NCI-H524 treated with DMSO at 0.1 percent for 48 hours (cell line): ENCODE results near the gene TEX264.
A peak's percentile ranks its signal among the peaks of the same experiment; 100 is the strongest.
"Not testable (repeated sequence)": the region's sequence is repeated elsewhere in the genome, so short reads cannot be mapped to it uniquely, and the experiment has no call there.

Experiments used
- DNase-seq: peaks from one replicate; lab custom pipeline; 2025; lab: John Stamatoyannopoulos, UW

Gene TEX264

GRCh38 chr3:51716805-51717204, 45.8 kb downstream of the TEX264 start:
- no peak for DNase-seq

GRCh38 chr3:51717446-51717845, 46.4 kb downstream of the TEX264 start:
- DNase-seq: no peak

GRCh38 chr3:51717947-51718346, 46.9 kb downstream of the TEX264 start:
- DNase-seq: no peak

- DNase-seq: peak; percentile 97
Measured at GRCh38 chr3:51718547-51719409, 47.7 kb downstream of the TEX264 start.

- DNase-seq: no peak
Measured at GRCh38 chr3:51719410-51720025, 48.5 kb downstream of the TEX264 start.

GRCh38 chr3:51720292-51721061, 49.4 kb downstream of the TEX264 start:
- no peak for DNase-seq

- no peak for DNase-seq
Measured at GRCh38 chr3:51721062-51721745, 50.2 kb downstream of the TEX264 start.

GRCh38 chr3:51722362-51722761, 51.3 kb downstream of the TEX264 start:
- no peak for DNase-seq

GRCh38 chr3:51727500-51727899, 56.4 kb downstream of the TEX264 start:
- DNase-seq: no peak

- DNase-seq: no peak
Measured at GRCh38 chr3:51729042-51729633, 58.1 kb downstream of the TEX264 start.

GRCh38 chr3:51733859-51734571, 63.0 kb downstream of the TEX264 start:
- no peak for DNase-seq

- no peak for DNase-seq
Measured at GRCh38 chr3:51734572-51734907, 63.5 kb downstream of the TEX264 start.

GRCh38 chr3:51735039-51735438, 64.0 kb downstream of the TEX264 start:
- DNase-seq: no peak

- DNase-seq: no peak
Measured at GRCh38 chr3:51735950-51736349, 64.9 kb downstream of the TEX264 start.

GRCh38 chr3:51739110-51739509, 68.1 kb downstream of the TEX264 start:
- DNase-seq: no peak

- not testable (repeated sequence) for DNase-seq
Measured at GRCh38 chr3:51742320-51742719, 71.3 kb downstream of the TEX264 start.

GRCh38 chr3:51742978-51743377, 71.9 kb downstream of the TEX264 start:
- DNase-seq: not testable (repeated sequence)

GRCh38 chr3:51747840-51748239, 76.8 kb downstream of the TEX264 start:
- no peak for DNase-seq

- DNase-seq: no peak
Measured at GRCh38 chr3:51748327-51748726, 77.3 kb downstream of the TEX264 start.

GRCh38 chr3:51750878-51751277, 79.8 kb downstream of the TEX264 start:
- no peak for DNase-seq

- DNase-seq: no peak
Measured at GRCh38 chr3:51751287-51751686, 80.2 kb downstream of the TEX264 start.
